H9 (cell line): ENCODE data around the gene OXA1L. TPM values are rescaled to one million over a fixed set of nuclear protein-coding genes. Genes with fewer than 3 reads are reported as not detected.
"Not testable (repeated sequence)": the region's sequence is repeated elsewhere in the genome, so short reads cannot be mapped to it uniquely, and the experiment has no call there.

ENCODE experiments used
- DNase-seq: peaks from one replicate; pipeline ENCODE4 v3.0.0-alpha.2; 2017
- H2AFZ ChIP-seq: one replicate; pipeline ENCODE4 v1.6.1; 2013; ENCODE audit warnings: mild to moderate bottlenecking, low read length, control low read depth, moderate library complexity
- H2AK5ac ChIP-seq: 2 replicates; pipeline ENCODE4 v1.6.1; 2013; ENCODE audit warnings: low read length, control low read depth, mixed read lengths; ENCODE audit not compliant: insufficient read length
- H2BK120ac ChIP-seq: one replicate; pipeline ENCODE4 v1.6.1; 2013; ENCODE audit warnings: low read depth, mild to moderate bottlenecking, low read length, control low read depth, inconsistent platforms; ENCODE audit not compliant: poor library complexity, severe bottlenecking
- H2BK12ac ChIP-seq: 2 replicates; pipeline ENCODE4 v1.6.1; 2013; ENCODE audit warnings: low read length, control low read depth, mixed read lengths, low read depth; ENCODE audit not compliant: insufficient read length
- H2BK15ac ChIP-seq: 2 replicates; pipeline ENCODE4 v1.6.1; 2013; ENCODE audit warnings: low read depth, low read length, control low read depth
- H2BK20ac ChIP-seq: one replicate; pipeline ENCODE4 v1.6.1; 2013; ENCODE audit warnings: low read depth, mild to moderate bottlenecking, low read length, control low read depth, inconsistent platforms; ENCODE audit not compliant: poor library complexity, severe bottlenecking
- H2BK5ac ChIP-seq: 2 replicates; pipeline ENCODE4 v1.6.1; 2013; ENCODE audit warnings: low read length, control low read depth, mixed read lengths; ENCODE audit not compliant: insufficient read length
- H3K14ac ChIP-seq: 2 replicates; pipeline ENCODE4 v1.6.1; 2013; ENCODE audit warnings: low read length, control low read depth; ENCODE audit not compliant: insufficient read depth
- H3K18ac ChIP-seq: 2 replicates; pipeline ENCODE4 v1.6.1; 2013; ENCODE audit warnings: low read depth, mild to moderate bottlenecking, mixed read lengths, low read length, control low read depth; ENCODE audit not compliant: insufficient read length
- H3K23ac ChIP-seq: 2 replicates; pipeline ENCODE4 v1.6.1; 2013; ENCODE audit warnings: low read length, control low read depth, mixed read lengths, low read depth; ENCODE audit not compliant: insufficient read length
- H3K23me2 ChIP-seq: 2 replicates; pipeline ENCODE4 v1.6.1; 2013; ENCODE audit warnings: low read depth, mild to moderate bottlenecking, mixed read lengths, low read length, control low read depth; ENCODE audit not compliant: insufficient read length, poor library complexity, severe bottlenecking
- H3K27ac ChIP-seq: 2 replicates; pipeline ENCODE4 v1.5.1; 2013; ENCODE audit warnings: low read length, control low read depth, mixed read lengths, low read depth; ENCODE audit not compliant: insufficient read length
- H3K27me3 ChIP-seq: 2 replicates; pipeline ENCODE4 v1.6.1; 2013; ENCODE audit warnings: low read length, control low read depth, inconsistent platforms; ENCODE audit not compliant: insufficient read depth
- H3K4ac ChIP-seq: 2 replicates; pipeline ENCODE4 v1.6.1; 2013; ENCODE audit warnings: low read depth, mild to moderate bottlenecking, control low read depth, inconsistent platforms, low read length, moderate library complexity
- H3K4me1 ChIP-seq: 2 replicates; pipeline ENCODE4 v1.6.1; 2013; ENCODE audit warnings: low read length, control low read depth, inconsistent platforms; ENCODE audit not compliant: insufficient read depth
- H3K4me2 ChIP-seq: 2 replicates; pipeline ENCODE4 v1.6.1; 2013; ENCODE audit warnings: low read length, control low read depth, mixed read lengths; ENCODE audit not compliant: insufficient read length, insufficient read depth
- H3K56ac ChIP-seq: 2 replicates; pipeline ENCODE4 v1.6.1; 2013; ENCODE audit warnings: low read depth, mild to moderate bottlenecking, mixed read lengths, low read length, control low read depth; ENCODE audit not compliant: insufficient read length
- H3K79me1 ChIP-seq: 2 replicates; pipeline ENCODE4 v1.6.1; 2013; ENCODE audit warnings: low read depth, mild to moderate bottlenecking, moderate library complexity, low read length, control low read depth, inconsistent platforms; ENCODE audit not compliant: insufficient read depth, poor library complexity, severe bottlenecking
- H3K79me2 ChIP-seq: 2 replicates; pipeline ENCODE4 v1.6.1; 2013; ENCODE audit warnings: low read length, control low read depth, inconsistent platforms; ENCODE audit not compliant: insufficient read depth
- H3K9ac ChIP-seq: 2 replicates; pipeline ENCODE4 v1.6.1; 2013; ENCODE audit warnings: low read length, control low read depth, mixed read lengths; ENCODE audit not compliant: insufficient read length; ENCODE audit errors: extremely low read depth
- H3K9me3 ChIP-seq: one replicate; pipeline ENCODE4 v1.6.1; 2013; ENCODE audit warnings: low read depth, low read length, inconsistent platforms; ENCODE audit not compliant: control insufficient read depth
- H3T11ph ChIP-seq: one replicate; pipeline ENCODE4 v1.6.1; 2013; ENCODE audit warnings: mild to moderate bottlenecking, low read length, control low read depth, inconsistent platforms
- H4K20me1 ChIP-seq: one replicate; pipeline ENCODE4 v1.6.1; 2013; ENCODE audit not compliant: control insufficient read depth, insufficient read length, insufficient read depth
- H4K5ac ChIP-seq: 2 replicates; pipeline ENCODE4 v1.6.1; 2013; ENCODE audit warnings: low read depth, mild to moderate bottlenecking, mixed read lengths, low read length, control low read depth; ENCODE audit not compliant: insufficient read length
- H4K8ac ChIP-seq: replicated peaks from 2 replicates; pipeline ENCODE4 v1.6.1; 2013; ENCODE audit warnings: low read length, control low read depth, mixed read lengths, low read depth; ENCODE audit not compliant: insufficient read length
- H4K91ac ChIP-seq: 2 replicates; pipeline ENCODE4 v1.6.1; 2013; ENCODE audit warnings: low read depth, mild to moderate bottlenecking, moderate library complexity, mixed read lengths, low read length, control low read depth; ENCODE audit not compliant: insufficient read length
- H3K27ac Mint-ChIP-seq, 3 experiments: 2 replicates in 2 of 3; 3 replicates in 1 of 3; pipeline ENCODE4 v1.8.0; 2020 to 2021; ENCODE audit warnings: mixed read lengths in 3 of 3, mild to moderate bottlenecking in 1 of 3, moderate library complexity in 1 of 3
- H3K27me3 Mint-ChIP-seq: 2 replicates; pipeline ENCODE4 v1.8.0; 2021; ENCODE audit warnings: low read depth, mild to moderate bottlenecking, moderate library complexity, mixed read lengths
- H3K36me3 Mint-ChIP-seq, 3 experiments: 2 replicates in 2 of 3; 3 replicates in 1 of 3; pipeline ENCODE4 v1.8.0; 2020 to 2021; ENCODE audit warnings: low read depth in 3 of 3, mixed read lengths in 3 of 3; ENCODE audit not compliant: insufficient read depth in 1 of 3
- H3K4me1 Mint-ChIP-seq, 2 experiments: 2 replicates each; pipeline ENCODE4 v1.8.0; 2020; ENCODE audit warnings: mixed read lengths in 2 of 2
- H3K4me3 Mint-ChIP-seq, 2 experiments: 2 replicates in 1 of 2; 3 replicates in 1 of 2; pipeline ENCODE4 v1.8.0; 2020 to 2021; ENCODE audit warnings: mild to moderate bottlenecking in 2 of 2, mixed read lengths in 2 of 2, moderate library complexity in 1 of 2
- H3K9me3 Mint-ChIP-seq, 2 experiments: 2 replicates in 1 of 2; 3 replicates in 1 of 2; pipeline ENCODE4 v1.8.0; 2020; ENCODE audit warnings: mild to moderate bottlenecking in 2 of 2, mixed read lengths in 2 of 2, moderate library complexity in 1 of 2
- WGBS: extraction: QIAGEN DNeasy Blood & Tissue Kit; methylation state at CpG from one replicate; pipeline ENCODE4 v1.1.7; 2013; ENCODE audit warnings: missing lambda C conversion rate, low lambda C conversion rate, mixed read lengths; ENCODE audit not compliant: insufficient read length; ENCODE audit errors: extremely low coverage; 5-methylcytosine and 5-hydroxymethylcytosine counted together
- total RNA-seq: library from RNA; stranded (reverse); gene quantifications from 2 replicates; pipeline ENCODE4 v1.2.1, GENCODE V29; 2021
- TF ChIP-seq, protein P1 (sequence below): fragments of 200-600 bp; sonication (generic); conservative IDR thresholded peaks from 3 replicates; pipeline ENCODE4 v1.8.0; 2021; ENCODE audit warnings: antibody characterized with exemption, mild to moderate bottlenecking

OXA1L gene
- total RNA-seq, 1 experiment from 2014 or later, result 128 TPM

DNA sequence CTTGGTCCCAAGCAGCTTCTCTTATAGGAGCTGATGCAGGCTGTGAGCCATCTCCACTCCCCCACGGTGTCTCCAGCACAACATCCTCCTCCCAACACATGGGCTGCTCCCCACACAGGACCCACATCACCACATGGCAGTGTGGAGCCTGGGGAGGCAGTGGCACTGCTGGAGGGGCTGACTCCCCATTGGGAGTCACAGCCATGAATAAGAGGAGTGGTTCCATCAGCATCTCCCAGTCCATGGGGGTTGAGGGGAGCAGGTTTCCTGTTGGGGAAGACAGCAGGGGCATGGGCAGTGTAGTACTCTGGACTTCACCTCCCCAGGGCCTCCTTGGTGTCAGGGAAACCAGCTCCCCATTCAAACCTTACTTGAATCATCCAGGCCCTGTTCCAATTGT lies 40.5 kb upstream of the OXA1L start:
- H2BK12ac ChIP-seq, result no peak overlapping the region
- H3K79me2 ChIP-seq, result no peaks in the 10 kb centered on the region
- no peaks in the 10 kb centered on the region for H3K4me1 ChIP-seq
- no peak overlapping the region for H3K18ac ChIP-seq
- no peak overlapping the region for H3K9ac ChIP-seq
- no peak for DNase-seq
- H3K4ac ChIP-seq, result no peak overlapping the region
- no peaks in the 10 kb centered on the region for H3K79me1 ChIP-seq
- no peak overlapping the region for H2BK5ac ChIP-seq
- H3K27ac ChIP-seq, result no peak overlapping the region
- no peak overlapping the region for H3K4me2 ChIP-seq
- peaks cover 2 to 6% of the 10 kb centered on the region in 2 experiments; a peak in 4 of 5 replicates for H3K9me3 Mint-ChIP-seq
- H3K56ac ChIP-seq, result no peak overlapping the region
- no peaks in the 10 kb centered on the region for H3K9me3 ChIP-seq
- H2AFZ ChIP-seq, result no peak overlapping the region
- no peak overlapping the region for H4K91ac ChIP-seq
- H3K36me3 Mint-ChIP-seq, result no peaks in the 10 kb centered on the region
- no peak overlapping the region for H2AK5ac ChIP-seq
- H3K27me3 ChIP-seq, result no peaks in the 10 kb centered on the region
- no peak overlapping the region for H2BK120ac ChIP-seq
- H4K8ac ChIP-seq, result no peak overlapping the region
- H3K23ac ChIP-seq, result no peak overlapping the region
- no peaks in the 10 kb centered on the region for H4K20me1 ChIP-seq
- no peak overlapping the region for H3K14ac ChIP-seq
- no peak overlapping the region for H4K5ac ChIP-seq
- WGBS, result no CpG with 5 or more reads among the region's 1 CpG
- no peak overlapping the region for H2BK20ac ChIP-seq
- H3T11ph ChIP-seq, result no peak overlapping the region
- H3K4me1 Mint-ChIP-seq, result peaks cover 10% of the 10 kb centered on the region in 2 experiments
- H3K4me3 Mint-ChIP-seq, result no peak overlapping the region
- H3K27me3 Mint-ChIP-seq, result no peaks in the 10 kb centered on the region; the same call in none of the 2 replicates
- H3K23me2 ChIP-seq, result no peaks in the 10 kb centered on the region
- no peak overlapping the region for H3K27ac Mint-ChIP-seq
- no peak overlapping the region for H2BK15ac ChIP-seq
- TF ChIP-seq, protein P1, sequence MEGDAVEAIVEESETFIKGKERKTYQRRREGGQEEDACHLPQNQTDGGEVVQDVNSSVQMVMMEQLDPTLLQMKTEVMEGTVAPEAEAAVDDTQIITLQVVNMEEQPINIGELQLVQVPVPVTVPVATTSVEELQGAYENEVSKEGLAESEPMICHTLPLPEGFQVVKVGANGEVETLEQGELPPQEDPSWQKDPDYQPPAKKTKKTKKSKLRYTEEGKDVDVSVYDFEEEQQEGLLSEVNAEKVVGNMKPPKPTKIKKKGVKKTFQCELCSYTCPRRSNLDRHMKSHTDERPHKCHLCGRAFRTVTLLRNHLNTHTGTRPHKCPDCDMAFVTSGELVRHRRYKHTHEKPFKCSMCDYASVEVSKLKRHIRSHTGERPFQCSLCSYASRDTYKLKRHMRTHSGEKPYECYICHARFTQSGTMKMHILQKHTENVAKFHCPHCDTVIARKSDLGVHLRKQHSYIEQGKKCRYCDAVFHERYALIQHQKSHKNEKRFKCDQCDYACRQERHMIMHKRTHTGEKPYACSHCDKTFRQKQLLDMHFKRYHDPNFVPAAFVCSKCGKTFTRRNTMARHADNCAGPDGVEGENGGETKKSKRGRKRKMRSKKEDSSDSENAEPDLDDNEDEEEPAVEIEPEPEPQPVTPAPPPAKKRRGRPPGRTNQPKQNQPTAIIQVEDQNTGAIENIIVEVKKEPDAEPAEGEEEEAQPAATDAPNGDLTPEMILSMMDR, result no peak

DNA sequence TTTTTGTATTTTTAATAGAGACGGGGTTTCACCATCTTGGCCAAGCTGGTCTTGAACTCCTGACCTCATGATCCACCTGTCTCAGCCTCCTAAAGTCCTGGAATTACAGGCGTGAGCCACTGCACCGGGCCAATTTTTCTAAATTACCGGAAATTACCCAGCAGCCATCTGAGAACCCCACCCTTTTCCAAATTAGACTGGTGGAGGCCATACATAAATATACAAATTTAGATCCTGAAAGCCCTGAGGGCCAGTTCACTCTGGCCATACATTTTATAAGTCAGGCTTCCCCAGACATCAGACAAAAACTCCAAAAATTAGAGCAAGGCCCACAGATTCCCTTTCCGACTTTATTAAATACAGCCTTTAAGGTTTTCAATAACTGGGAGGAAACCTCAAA lies 34.4 kb upstream of the OXA1L start:
- H3K14ac ChIP-seq, H3K36me3 Mint-ChIP-seq: not testable (repeated sequence)

More for the DNA sequence above, 34.4 kb upstream of the OXA1L start:
- H3K4ac ChIP-seq, H4K5ac ChIP-seq, H3K27ac Mint-ChIP-seq, H3K18ac ChIP-seq, H4K8ac ChIP-seq, H3K79me1 ChIP-seq, H3K56ac ChIP-seq, H3T11ph ChIP-seq, H3K23ac ChIP-seq, H3K4me1 Mint-ChIP-seq, H2BK15ac ChIP-seq, H2BK5ac ChIP-seq, H2BK20ac ChIP-seq, H2BK120ac ChIP-seq, H2BK12ac ChIP-seq, H3K79me2 ChIP-seq, H3K27me3 ChIP-seq, DNase-seq, H3K23me2 ChIP-seq, H3K9ac ChIP-seq, H3K27ac ChIP-seq, H3K4me3 Mint-ChIP-seq, H4K91ac ChIP-seq, H3K4me2 ChIP-seq, H3K9me3 Mint-ChIP-seq, H3K9me3 ChIP-seq, H3K27me3 Mint-ChIP-seq, H2AK5ac ChIP-seq, H2AFZ ChIP-seq, H4K20me1 ChIP-seq, H3K4me1 ChIP-seq: not testable (repeated sequence)
- WGBS, result no CpG with 5 or more reads among the region's 5 CpGs
